HG03066 (cell line): ENCODE data around the gene KLK15.

Experiments
- ATAC-seq: cut with Tn5 transposase; IDR thresholded peaks from one replicate; pipeline ENCODE4 v1.9.1; 2021; ENCODE audit warnings: low read depth; ENCODE audit not compliant: unreplicated experiment

KLK15 gene

GRCh38 chr19:50779504-50780457, 53.6 kb downstream of the KLK15 start:
- no peak for ATAC-seq

GRCh38 chr19:50778906-50779430, 54.4 kb downstream of the KLK15 start:
- no peak for ATAC-seq

DNA sequence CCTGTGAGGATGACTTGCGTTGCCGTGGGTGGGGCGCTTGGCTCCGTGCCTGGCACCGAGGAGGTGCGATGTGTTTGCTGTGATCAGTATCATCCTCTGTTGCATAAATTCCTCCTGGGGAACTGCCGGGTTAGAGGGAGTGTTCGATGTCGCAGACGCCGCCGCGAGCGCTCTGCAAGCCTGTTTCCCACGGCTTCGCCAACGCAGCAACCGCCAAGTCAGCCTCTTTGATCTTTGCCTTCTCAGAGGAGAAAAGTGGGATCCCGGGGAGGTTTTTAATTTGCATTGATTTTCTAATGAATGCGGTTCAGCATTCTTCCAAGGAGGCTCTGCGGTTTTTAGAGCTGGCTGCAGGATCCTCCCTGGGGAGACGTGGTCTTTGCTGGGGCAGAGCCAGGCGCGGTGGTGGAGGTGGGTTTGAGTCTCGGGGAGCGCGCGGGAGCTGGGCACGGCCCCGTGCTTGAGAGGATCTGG, 55.5 kb downstream of the KLK15 start:
- ATAC-seq: no peak

- ATAC-seq: no peak
Observed at GRCh38 chr19:50777261-50777660, 56.1 kb downstream of the KLK15 start.

- no peak for ATAC-seq
Observed at GRCh38 chr19:50776131-50776530, 57.2 kb downstream of the KLK15 start.
